Embryonic facial prominence (tissue), 1 donor: Measurements from ENCODE around the gene STAG1.
"Not testable (repeated sequence)": the region's sequence is repeated elsewhere in the genome, so short reads cannot be mapped to it uniquely, and the experiment has no call there.

ENCODE experiments used
- DNase-seq: peaks from one replicate; pipeline ENCODE4 v3.0.0-alpha.2; 2016; ENCODE audit errors: extremely low spot score

The STAG1 gene

GRCh38 chr3:136645915-136646314 is 106.3 kb downstream of the STAG1 start:
- DNase-seq: no peak

GRCh38 chr3:136644212-136644611 is 108.0 kb downstream of the STAG1 start:
- DNase-seq: no peak

GRCh38 chr3:136643380-136643779 is 108.8 kb downstream of the STAG1 start:
- DNase-seq: not testable (repeated sequence)

- DNase-seq: no peak
These were observed 109.5 kb downstream of the STAG1 start for GRCh38 chr3:136642711-136643110.

GRCh38 chr3:136639069-136639468 is 113.1 kb downstream of the STAG1 start:
- no peak for DNase-seq

GRCh38 chr3:136637176-136637575 is 115.0 kb downstream of the STAG1 start:
- no peak for DNase-seq

GRCh38 chr3:136634821-136635220 is 117.4 kb downstream of the STAG1 start:
- DNase-seq: no peak

GRCh38 chr3:136632625-136633081 is 119.5 kb downstream of the STAG1 start:
- no peak for DNase-seq

- DNase-seq: no peak
These were observed 120.8 kb downstream of the STAG1 start for GRCh38 chr3:136631424-136631823.

- no peak for DNase-seq
These were observed 121.3 kb downstream of the STAG1 start for GRCh38 chr3:136630915-136631314.

- DNase-seq: no peak
These were observed 125.7 kb downstream of the STAG1 start for GRCh38 chr3:136626493-136626892.

- DNase-seq: no peak
These were observed 127.0 kb downstream of the STAG1 start for GRCh38 chr3:136624894-136625815.

GRCh38 chr3:136624371-136624770 is 127.8 kb downstream of the STAG1 start:
- no peak for DNase-seq

- no peak for DNase-seq
These were observed 130.6 kb downstream of the STAG1 start for GRCh38 chr3:136621628-136622027.

- no peak for DNase-seq
These were observed 131.7 kb downstream of the STAG1 start for GRCh38 chr3:136620436-136620835.

GRCh38 chr3:136617969-136618525 is 134.1 kb downstream of the STAG1 start:
- not testable (repeated sequence) for DNase-seq

- DNase-seq: no peak
These were observed 135.0 kb downstream of the STAG1 start for GRCh38 chr3:136617198-136617597.

GRCh38 chr3:136612512-136612911 is 139.7 kb downstream of the STAG1 start:
- no peak for DNase-seq

- DNase-seq: no peak
These were observed 145.2 kb downstream of the STAG1 start for GRCh38 chr3:136606990-136607389.

- DNase-seq: not testable (repeated sequence)
These were observed 146.0 kb downstream of the STAG1 start for GRCh38 chr3:136606216-136606615.

GRCh38 chr3:136604961-136605360 is 147.2 kb downstream of the STAG1 start:
- DNase-seq: no peak

GRCh38 chr3:136602818-136603217 is 149.4 kb downstream of the STAG1 start:
- no peak for DNase-seq
